Fibroblast of mammary gland (primary cell): ENCODE data around the gene COBL.
"Not testable (repeated sequence)": the region's sequence is repeated elsewhere in the genome, so short reads cannot be mapped to it uniquely, and the experiment has no call there.

ENCODE experiments used
- DNase-seq: peaks from one replicate; pipeline ENCODE4 v3.0.0-alpha.2; 2010; ENCODE audit warnings: low read depth
- H3K4me3 ChIP-seq: 2 replicates; pipeline ENCODE4 v1.5.1; 2011; ENCODE audit warnings: low read depth, mild to moderate bottlenecking, low read length, moderate library complexity; ENCODE audit not compliant: control insufficient read depth
- TF ChIP-seq, protein P1 (sequence below): conservative IDR thresholded peaks from 2 replicates; pipeline ENCODE4 v1.5.1; 2011; ENCODE audit warnings: low read depth, low read length, inconsistent platforms; ENCODE audit not compliant: control insufficient read depth, insufficient read depth

Gene COBL

DNA sequence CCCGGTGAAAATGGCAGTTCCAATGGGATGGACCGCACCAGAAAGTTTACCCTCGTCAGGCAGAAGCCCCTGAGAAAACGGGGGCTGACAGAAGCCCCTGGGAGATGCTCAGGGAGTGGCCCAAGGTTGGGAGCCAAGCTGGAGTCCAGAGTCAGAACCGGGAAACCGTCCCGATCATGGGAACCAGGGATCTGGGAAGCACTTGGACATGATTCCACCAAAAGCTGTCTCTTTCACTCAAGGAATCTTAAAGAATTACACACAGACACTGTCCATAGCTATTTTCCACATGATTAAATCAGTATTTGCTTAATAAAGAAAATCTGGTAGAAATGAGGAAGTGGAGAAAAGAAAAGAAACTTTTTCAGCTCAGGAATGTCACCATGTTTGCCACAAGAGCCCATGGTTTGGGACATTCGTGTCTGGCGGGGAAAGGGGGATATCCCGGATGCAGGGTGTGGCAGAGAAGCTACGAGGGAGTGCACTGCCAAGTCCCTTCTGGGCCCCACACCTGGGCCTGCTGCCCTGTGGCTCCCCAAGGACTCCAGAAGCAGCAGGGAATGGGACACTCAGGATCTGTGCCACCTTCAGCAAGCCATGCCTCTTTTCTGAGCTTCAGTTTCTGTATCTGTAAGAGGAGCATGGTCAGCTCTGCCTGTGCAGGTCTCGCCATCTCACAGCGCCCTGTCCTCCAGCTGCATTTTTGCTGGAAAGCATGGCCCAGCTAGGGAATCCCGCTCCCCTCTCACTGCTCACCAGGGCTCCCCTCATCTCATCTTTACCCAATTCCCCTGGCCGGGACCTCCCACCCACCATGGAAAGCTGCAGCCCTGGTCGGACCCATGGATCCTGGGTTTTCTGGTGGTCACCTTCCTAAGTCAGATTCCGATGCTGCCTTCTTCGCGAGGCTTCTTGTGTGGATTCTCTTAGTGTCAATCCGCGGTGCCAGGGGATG lies 308.8 kb downstream of the COBL start:
- DNase-seq = no peak
- H3K4me3 ChIP-seq = no peak overlapping the region
- TF ChIP-seq, protein P1, sequence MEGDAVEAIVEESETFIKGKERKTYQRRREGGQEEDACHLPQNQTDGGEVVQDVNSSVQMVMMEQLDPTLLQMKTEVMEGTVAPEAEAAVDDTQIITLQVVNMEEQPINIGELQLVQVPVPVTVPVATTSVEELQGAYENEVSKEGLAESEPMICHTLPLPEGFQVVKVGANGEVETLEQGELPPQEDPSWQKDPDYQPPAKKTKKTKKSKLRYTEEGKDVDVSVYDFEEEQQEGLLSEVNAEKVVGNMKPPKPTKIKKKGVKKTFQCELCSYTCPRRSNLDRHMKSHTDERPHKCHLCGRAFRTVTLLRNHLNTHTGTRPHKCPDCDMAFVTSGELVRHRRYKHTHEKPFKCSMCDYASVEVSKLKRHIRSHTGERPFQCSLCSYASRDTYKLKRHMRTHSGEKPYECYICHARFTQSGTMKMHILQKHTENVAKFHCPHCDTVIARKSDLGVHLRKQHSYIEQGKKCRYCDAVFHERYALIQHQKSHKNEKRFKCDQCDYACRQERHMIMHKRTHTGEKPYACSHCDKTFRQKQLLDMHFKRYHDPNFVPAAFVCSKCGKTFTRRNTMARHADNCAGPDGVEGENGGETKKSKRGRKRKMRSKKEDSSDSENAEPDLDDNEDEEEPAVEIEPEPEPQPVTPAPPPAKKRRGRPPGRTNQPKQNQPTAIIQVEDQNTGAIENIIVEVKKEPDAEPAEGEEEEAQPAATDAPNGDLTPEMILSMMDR = no peak

DNA sequence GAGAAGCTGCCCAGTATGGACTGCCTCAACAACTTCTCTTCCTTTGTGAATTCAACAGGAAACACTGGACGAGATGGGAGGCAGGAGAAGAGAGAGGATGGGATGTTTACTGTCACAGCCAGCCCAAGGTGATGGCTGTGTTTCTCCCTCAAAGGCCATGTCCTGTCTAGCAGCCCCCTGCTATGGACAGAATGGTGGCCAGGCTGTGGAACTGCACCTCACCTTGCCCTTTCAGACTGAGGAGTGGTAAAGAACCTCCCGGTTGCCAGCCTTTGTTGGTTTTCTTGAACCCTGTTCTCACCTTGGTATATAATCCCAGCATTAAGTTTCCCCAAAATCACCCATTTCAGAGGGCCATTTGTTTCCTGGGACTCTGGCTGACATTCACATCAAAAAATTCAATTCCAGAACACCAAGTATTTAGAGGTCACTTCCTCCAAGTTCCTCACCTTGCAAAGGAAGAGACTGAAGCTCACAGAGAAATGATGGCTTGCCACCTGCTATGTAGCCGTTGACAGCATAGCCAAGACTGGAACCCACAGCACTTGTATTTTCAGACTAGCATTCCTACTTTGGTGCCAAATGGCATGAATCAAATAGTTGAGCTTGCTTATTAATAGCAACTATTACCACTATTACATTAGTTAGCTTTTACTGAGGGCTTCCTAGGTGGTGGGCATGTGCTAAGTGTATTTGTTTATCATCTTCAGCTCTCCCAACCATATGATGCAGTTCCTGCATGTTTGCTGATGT lies 309.9 kb downstream of the COBL start:
- DNase-seq = no peak
- no peak overlapping the region for H3K4me3 ChIP-seq
- TF ChIP-seq, protein P1 = no peak

DNA sequence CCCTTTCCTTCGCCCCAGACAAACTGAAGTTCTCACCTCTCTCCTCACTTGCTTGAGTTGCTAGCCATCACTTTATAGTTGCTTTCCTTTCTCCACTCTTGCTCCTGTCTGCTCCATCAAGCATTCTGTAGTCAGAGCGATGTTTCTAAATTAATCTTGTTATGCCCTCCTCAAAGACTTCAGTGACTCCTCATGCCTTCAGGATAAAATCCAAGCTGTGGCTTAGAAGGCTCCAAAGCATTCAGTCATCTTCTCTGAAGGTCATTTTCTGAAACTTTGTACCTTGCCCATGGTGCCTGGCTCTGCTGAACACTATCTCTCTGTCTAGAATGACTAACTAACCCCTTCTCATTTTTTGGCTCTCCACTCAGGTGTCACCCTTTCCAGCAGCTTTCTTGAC lies 311.5 kb downstream of the COBL start:
- TF ChIP-seq, protein P1 = no peak
- DNase-seq = no peak
- H3K4me3 ChIP-seq = no peak overlapping the region

DNA sequence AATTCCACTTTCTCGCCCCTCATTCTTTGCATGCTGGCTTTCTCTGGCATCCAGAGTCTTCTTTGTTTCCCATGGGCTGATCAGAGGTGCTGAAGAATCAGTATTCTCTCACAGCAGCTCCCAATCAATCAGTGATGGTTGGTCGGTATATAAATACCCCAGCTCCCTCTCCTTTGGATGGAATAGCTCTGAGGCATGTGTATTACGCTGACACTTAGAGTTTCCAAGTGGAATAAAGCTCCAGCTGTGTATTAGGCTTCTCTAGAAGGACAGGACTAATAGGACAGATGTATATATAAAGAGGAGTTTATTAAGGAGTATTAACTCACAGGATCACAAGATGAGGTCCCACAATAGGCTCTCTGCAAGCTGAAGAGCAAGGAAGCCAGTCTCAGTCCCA lies 315.7 kb downstream of the COBL start:
- no peak overlapping the region for H3K4me3 ChIP-seq
- TF ChIP-seq, protein P1 = peak; percentile 14
- DNase-seq = no peak

DNA sequence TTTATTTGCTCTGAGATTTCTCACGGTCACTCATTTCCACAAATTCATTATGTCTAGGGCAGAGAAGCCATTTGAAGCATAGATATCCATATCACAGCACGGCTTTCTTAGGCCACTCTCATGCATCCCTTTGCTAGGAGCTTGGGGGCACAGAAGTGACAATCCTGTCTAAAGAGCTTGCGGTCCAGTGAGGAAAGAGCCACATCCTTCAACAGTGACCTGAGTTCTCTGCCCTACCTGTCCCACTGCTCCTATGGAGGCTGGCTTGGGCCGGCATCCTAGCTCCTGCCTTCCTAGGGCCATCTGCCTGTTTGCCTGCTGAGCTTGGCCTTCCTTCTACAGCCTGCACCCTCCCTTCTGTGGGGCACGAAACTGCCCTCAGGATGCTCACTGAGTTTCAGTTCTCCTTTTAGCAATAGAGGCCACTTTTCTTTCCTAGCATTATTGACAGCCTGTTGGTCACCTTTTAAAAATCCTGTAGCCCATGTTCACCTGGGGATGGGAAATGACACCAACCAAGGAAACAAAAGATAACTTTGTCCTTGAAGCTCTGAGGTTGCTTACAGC lies 321.8 kb downstream of the COBL start:
- no peak overlapping the region for H3K4me3 ChIP-seq
- no peak for DNase-seq
- TF ChIP-seq, protein P1 = no peak

DNA sequence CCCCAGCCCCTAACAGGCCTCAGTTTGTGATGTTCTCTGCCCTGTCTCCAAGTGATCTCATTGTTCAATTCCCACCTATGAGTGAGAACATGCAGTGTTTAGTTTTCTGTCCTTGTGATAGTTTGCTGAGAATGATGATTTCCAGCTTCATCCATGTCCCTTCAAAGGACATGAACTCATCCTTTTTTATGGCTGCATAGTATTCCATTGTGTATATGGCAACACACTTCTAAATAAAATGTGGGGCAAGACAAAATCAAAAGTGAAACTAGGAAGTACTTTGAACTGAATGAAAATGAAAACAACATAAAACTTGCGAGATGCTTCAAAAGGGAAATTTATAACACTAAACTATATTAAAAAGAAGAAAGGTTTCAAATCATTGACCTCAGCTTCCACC lies 326.4 kb downstream of the COBL start:
- not testable (repeated sequence) for H3K4me3 ChIP-seq, DNase-seq

DNA sequence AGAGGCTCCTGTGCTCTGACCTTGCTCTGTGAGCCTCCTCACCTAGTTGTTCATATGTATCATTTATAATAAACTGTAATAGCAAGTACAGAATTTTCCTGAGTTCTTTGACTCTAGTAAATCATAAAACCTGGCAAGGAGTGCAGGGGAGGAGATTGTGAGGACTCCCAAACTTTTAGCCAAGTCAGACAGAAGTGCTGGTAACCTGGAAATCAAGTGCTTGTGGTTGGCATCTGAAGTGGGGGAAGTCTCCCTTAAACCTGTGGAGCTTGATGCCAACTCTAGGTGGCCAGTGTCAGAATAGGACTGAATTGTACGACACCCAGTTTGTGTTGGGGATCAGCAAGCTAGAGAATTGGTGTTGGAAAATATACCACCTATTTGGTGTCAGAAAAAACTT lies 327.6 kb downstream of the COBL start:
- DNase-seq = no peak
- TF ChIP-seq, protein P1 = no peak

More for the DNA sequence above, 327.6 kb downstream of the COBL start:
- no peak overlapping the region for H3K4me3 ChIP-seq
